RWPE2 (cell line): ENCODE measurements around the gene STAU1.
"Not testable (repeated sequence)": the region's sequence is repeated elsewhere in the genome, so short reads cannot be mapped to it uniquely, and the experiment has no call there.

Source experiments
- ATAC-seq: fragments of 200-7000 bp; cut with Tn5 transposase; 3 replicates; pipeline ENCODE4 v1.9.1; 2021; ENCODE audit warnings: low read depth
- DNase-seq: peaks from one replicate; pipeline ENCODE4 v3.0.0-alpha.2; 2020; ENCODE audit warnings: low spot score
- H3K27ac ChIP-seq: fragments of 450-650 bp; 2 replicates; pipeline ENCODE4 v1.5.1; 2017; ENCODE audit warnings: mild to moderate bottlenecking; ENCODE audit not compliant: poor library complexity, severe bottlenecking
- H3K27me3 ChIP-seq: fragments of 250-450 bp; sonication (Bioruptor Pico); 2 replicates; pipeline ENCODE4 v1.5.1; 2021; ENCODE audit warnings: mild to moderate bottlenecking, moderate library complexity; ENCODE audit not compliant: insufficient read depth, poor library complexity, severe bottlenecking
- H3K36me3 ChIP-seq: fragments of 250-450 bp; sonication (Bioruptor Pico); 2 replicates; pipeline ENCODE4 v1.5.1; 2020; ENCODE audit warnings: low read depth, mild to moderate bottlenecking, moderate library complexity
- H3K4me1 ChIP-seq: fragments of 250-450 bp; sonication (Bioruptor Pico); 2 replicates; pipeline ENCODE4 v1.5.1; 2021; ENCODE audit warnings: mild to moderate bottlenecking, moderate library complexity; ENCODE audit not compliant: insufficient read depth, poor library complexity, severe bottlenecking
- H3K4me3 ChIP-seq: fragments of 250-450 bp; sonication (Bioruptor Pico); 2 replicates; pipeline ENCODE4 v1.5.1; 2021; ENCODE audit warnings: mild to moderate bottlenecking, moderate library complexity; ENCODE audit not compliant: severe bottlenecking
- H3K9me3 ChIP-seq: fragments of 250-450 bp; sonication (Bioruptor Pico); 2 replicates; pipeline ENCODE4 v1.5.1; 2021; ENCODE audit warnings: mild to moderate bottlenecking, moderate library complexity; ENCODE audit not compliant: severe bottlenecking
- CTCF ChIP-seq: fragments of 450-650 bp; IDR thresholded peaks from one replicate; pipeline ENCODE4 v1.5.1; 2017; ENCODE audit warnings: mild to moderate bottlenecking, moderate library complexity; ENCODE audit not compliant: poor library complexity, severe bottlenecking

The STAU1 gene

GRCh38 chr20:49100972-49101371 is 87.2 kb downstream of the STAU1 start:
- ATAC-seq (no peak), DNase-seq (no peak)
- H3K4me1 ChIP-seq, result no peaks in the 10 kb centered on the region
- no peak for TF ChIP-seq CTCF
- H3K4me3 ChIP-seq, result no peak overlapping the region
- no peaks in the 10 kb centered on the region for H3K9me3 ChIP-seq
- no peak overlapping the region for H3K27ac ChIP-seq
- H3K36me3 ChIP-seq, result peaks cover 90% of the 10 kb centered on the region
- no peaks in the 10 kb centered on the region for H3K27me3 ChIP-seq

DNA sequence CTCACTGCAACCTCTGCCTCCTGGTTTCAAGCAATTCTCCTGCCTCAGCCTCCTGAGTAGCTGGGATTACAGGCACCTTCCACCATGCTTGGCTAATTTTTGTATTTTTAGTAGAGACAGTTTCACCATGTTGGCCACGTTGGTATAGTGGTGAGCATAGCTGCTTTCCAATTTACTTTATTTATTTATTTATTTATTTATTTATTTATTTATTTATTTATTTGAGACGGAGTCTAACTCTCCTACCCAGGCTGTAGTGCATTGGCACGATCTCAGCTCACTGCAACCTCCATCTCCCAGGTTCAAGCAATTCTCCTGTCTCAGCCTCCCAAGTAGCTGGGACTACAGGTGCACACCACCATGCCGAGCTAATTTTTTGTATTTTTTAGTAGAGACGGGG is 87.8 kb downstream of the STAU1 start:
- H3K36me3 ChIP-seq, result peaks cover 93% of the 10 kb centered on the region

GRCh38 chr20:49099011-49099410 is 89.1 kb downstream of the STAU1 start:
- Histone ChIP-seq H3K4me3 (no peak overlapping the region), H3K9me3 (no peaks in the 10 kb centered on the region), H3K27ac (no peak overlapping the region), H3K4me1 (no peaks in the 10 kb centered on the region), H3K36me3 (peaks cover 98% of the 10 kb centered on the region), H3K27me3 (no peaks in the 10 kb centered on the region)
- ATAC-seq (no peak), DNase-seq (peak; percentile 67)
- TF ChIP-seq CTCF, result no peak

More for the DNA sequence above, 87.8 kb downstream of the STAU1 start:
- DNase-seq, H3K27me3 ChIP-seq, H3K27ac ChIP-seq, H3K4me1 ChIP-seq, H3K4me3 ChIP-seq, ATAC-seq, H3K9me3 ChIP-seq: not testable (repeated sequence)

DNA sequence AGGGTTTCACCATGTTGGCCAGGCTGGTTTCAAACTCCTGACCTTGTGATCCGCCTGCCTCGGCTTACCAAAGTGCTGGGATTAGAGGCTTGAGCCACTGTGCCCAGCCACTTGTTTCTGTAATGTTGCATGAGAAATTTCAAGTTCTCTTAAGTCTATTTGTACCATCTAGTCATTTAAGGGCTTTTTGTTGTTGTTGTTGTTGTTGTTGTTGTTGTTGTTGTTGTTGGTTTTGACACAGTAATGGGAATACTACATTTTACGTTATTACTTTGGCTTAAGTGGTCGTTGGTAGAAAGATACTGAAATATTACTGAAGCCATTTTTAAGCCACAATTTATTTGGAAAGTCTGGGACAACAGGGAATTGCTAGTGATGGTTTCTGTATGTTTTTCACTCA is 90.0 kb downstream of the STAU1 start:
- Histone ChIP-seq H3K27ac (no peak overlapping the region), H3K4me3 (no peak overlapping the region), H3K27me3 (no peaks in the 10 kb centered on the region), H3K36me3 (peaks cover 98% of the 10 kb centered on the region), H3K9me3 (no peaks in the 10 kb centered on the region), H3K4me1 (no peaks in the 10 kb centered on the region)
- ATAC-seq (no peak), DNase-seq (no peak)
- TF ChIP-seq CTCF, result no peak

DNA sequence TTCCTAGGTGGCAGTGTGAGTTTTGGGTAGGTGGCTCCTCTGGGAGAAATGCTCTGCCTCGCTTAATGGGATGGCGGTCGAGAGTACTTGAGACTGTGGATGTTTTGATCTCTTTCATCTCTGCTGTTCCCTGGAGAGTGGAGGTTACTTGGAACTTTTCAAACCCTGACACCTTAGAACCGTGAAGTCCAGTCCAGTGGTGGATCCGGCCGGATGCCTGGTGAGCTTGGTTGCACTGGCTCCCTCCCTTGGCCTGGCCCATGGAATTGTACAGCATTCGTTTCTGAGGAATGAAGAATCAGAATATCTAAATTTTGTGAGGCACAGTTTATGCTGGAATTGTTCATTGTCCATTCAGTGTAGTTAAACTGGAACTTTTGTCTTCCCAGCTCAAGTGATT is 91.0 kb downstream of the STAU1 start:
- no peaks in the 10 kb centered on the region for H3K27me3 ChIP-seq
- H3K4me1 ChIP-seq, result no peaks in the 10 kb centered on the region
- H3K27ac ChIP-seq, result no peak overlapping the region
- TF ChIP-seq CTCF, result peak; percentile 15
- no peak for DNase-seq
- H3K9me3 ChIP-seq, result no peaks in the 10 kb centered on the region
- no peak for ATAC-seq
- peaks cover 98% of the 10 kb centered on the region for H3K36me3 ChIP-seq
- no peak overlapping the region for H3K4me3 ChIP-seq
